ENCODE results near the gene TAGLN. TPM values are rescaled to one million over a fixed set of nuclear protein-coding genes. Genes with fewer than 3 reads are reported as not detected.

Gene TAGLN
- total and polyA plus RNA-seq, 2 of the 8 experiments (the other 6 are each of a cell fraction or from before 2014, with no cell fraction given), result 140 to 300 TPM

DNA sequence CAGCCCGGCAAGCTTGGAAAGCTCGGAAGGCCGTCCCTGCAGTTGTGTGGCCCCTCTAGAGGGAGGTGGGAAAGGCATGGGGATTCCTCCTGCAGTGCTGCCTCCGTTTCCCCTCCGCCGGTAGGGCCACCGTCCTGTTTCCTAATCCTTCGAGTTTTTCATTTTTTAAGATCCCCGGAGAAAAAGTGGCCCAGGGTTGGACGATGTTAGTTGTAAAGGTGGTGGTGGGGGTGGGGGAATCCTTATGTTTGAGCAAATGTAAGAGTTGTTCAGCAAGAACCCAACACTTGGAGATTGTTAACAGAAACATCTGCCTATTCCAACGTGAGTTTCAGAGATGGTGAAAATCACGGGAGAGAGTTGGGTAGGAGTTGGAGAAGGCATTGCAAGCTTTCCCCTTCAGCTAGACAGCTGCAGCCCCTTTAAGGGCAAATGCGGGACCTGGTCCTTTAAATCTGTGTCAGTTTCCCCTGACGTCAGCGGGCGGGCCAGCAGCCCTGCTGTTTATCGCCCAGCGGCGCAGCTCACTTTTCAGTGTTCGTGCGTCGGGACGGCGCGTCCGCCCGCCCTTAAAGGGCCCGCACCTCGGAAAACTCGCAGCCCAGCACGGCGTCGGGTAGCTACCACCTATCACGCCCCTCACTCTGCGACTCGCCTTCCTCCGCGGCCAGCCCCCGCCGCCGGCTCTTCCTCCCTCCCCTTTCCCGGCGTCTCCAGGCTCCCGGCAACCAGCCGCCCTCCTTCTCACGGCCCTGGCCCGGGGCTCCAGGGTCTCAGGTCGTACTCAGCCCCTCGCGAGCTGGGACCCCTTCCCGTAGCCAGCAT is 20.7 kb upstream of the TAGLN start, which contains the start of gene SIDT2 (continued):
- TF ChIP-seq POLR2AphosphoS5 (IDR thresholded peaks at IDR 0.05; ENCODE audit: low read depth, low read length) (peak; percentile 89), JUN (IDR thresholded peaks at IDR 0.05; ENCODE audit: low read depth, low read length) (no peak), KDM1A (IDR thresholded peaks at IDR 0.05; ENCODE audit: borderline replicate concordance, low read length) (no peak), TEAD4 (IDR thresholded peaks at IDR 0.05; ENCODE audit: low read depth, low read length) (no peak), RAD21 (IDR thresholded peaks at IDR 0.05 in 1 of 2, conservative IDR thresholded peaks at IDR 0.05 in 1 of 2; ENCODE audit: low read depth in 2 of 2, low read length in 2 of 2) (no peak), KDM5A (IDR thresholded peaks at IDR 0.05; ENCODE audit: low read length) (no peak), CHD2 (IDR thresholded peaks at IDR 0.05; ENCODE audit: low read length) (no peak), SIX5 (IDR thresholded peaks at IDR 0.05; ENCODE audit: low read depth, low read length) (no peak), KDM4A (IDR thresholded peaks at IDR 0.05; ENCODE audit: low read depth, low read length, severe bottlenecking) (no peak), EGR1 (IDR thresholded peaks at IDR 0.05; ENCODE audit: borderline replicate concordance, low read depth, low read length) (no peak), EP300 (IDR thresholded peaks at IDR 0.05; ENCODE audit: borderline replicate concordance in 1 of 2, low read depth in 2 of 2, low read length in 2 of 2) (peak in 1 of 2 experiments; percentile 22; a peak in 1 of 3 replicates), ZNF274 (IDR thresholded peaks at IDR 0.05; ENCODE audit: borderline replicate concordance, extremely low read depth, low read length) (no peak), TAF1 (IDR thresholded peaks at IDR 0.05; ENCODE audit: low read depth, low read length) (peak; percentile 74), TBP (IDR thresholded peaks at IDR 0.05; ENCODE audit: low read depth, low read length) (peak; percentile 76), CREB1 (IDR thresholded peaks at IDR 0.05) (peak; percentile 88), HDAC6 (IDR thresholded peaks at IDR 0.05; ENCODE audit: low read depth, low read length) (no peak)
- TF ChIP-seq, protein P1, sequence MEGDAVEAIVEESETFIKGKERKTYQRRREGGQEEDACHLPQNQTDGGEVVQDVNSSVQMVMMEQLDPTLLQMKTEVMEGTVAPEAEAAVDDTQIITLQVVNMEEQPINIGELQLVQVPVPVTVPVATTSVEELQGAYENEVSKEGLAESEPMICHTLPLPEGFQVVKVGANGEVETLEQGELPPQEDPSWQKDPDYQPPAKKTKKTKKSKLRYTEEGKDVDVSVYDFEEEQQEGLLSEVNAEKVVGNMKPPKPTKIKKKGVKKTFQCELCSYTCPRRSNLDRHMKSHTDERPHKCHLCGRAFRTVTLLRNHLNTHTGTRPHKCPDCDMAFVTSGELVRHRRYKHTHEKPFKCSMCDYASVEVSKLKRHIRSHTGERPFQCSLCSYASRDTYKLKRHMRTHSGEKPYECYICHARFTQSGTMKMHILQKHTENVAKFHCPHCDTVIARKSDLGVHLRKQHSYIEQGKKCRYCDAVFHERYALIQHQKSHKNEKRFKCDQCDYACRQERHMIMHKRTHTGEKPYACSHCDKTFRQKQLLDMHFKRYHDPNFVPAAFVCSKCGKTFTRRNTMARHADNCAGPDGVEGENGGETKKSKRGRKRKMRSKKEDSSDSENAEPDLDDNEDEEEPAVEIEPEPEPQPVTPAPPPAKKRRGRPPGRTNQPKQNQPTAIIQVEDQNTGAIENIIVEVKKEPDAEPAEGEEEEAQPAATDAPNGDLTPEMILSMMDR (IDR thresholded peaks at IDR 0.05; ENCODE audit: control extremely low read depth in 1 of 3, insufficient read depth in 1 of 3, low read depth in 1 of 3, low read length in 3 of 3), result peak in 1 of 3 experiments; percentile 5; a peak in 1 of 4 replicates
- TF ChIP-seq, protein P2, sequence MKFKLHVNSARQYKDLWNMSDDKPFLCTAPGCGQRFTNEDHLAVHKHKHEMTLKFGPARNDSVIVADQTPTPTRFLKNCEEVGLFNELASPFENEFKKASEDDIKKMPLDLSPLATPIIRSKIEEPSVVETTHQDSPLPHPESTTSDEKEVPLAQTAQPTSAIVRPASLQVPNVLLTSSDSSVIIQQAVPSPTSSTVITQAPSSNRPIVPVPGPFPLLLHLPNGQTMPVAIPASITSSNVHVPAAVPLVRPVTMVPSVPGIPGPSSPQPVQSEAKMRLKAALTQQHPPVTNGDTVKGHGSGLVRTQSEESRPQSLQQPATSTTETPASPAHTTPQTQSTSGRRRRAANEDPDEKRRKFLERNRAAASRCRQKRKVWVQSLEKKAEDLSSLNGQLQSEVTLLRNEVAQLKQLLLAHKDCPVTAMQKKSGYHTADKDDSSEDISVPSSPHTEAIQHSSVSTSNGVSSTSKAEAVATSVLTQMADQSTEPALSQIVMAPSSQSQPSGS (IDR thresholded peaks at IDR 0.05; ENCODE audit: low read length), result peak; percentile 92
